Measurements from ENCODE around the gene ZNF586.
"Not testable (repeated sequence)": the region's sequence is repeated elsewhere in the genome, so short reads cannot be mapped to it uniquely, and the experiment has no call there.

ZNF586 gene

GRCh38 chr19:57803594-57804325, 34.3 kb downstream of the ZNF586 start:
- Histone ChIP-seq H3K9me3 (ENCODE audit: severe bottlenecking) (no peaks in the 10 kb centered on the region), H3K4me3 (ENCODE audit: severe bottlenecking) (peak overlapping the region; percentile 36), H3K27me3 (ENCODE audit: insufficient read depth, poor library complexity, severe bottlenecking) (no peaks in the 10 kb centered on the region), H3K4me1 (ENCODE audit: insufficient read depth, poor library complexity, severe bottlenecking) (peaks cover 58% of the 10 kb centered on the region), H3K27ac (ENCODE audit: poor library complexity, severe bottlenecking) (peak overlapping the region; percentile 85), H3K36me3 (ENCODE audit: low read depth) (peaks cover 28% of the 10 kb centered on the region)
- ATAC-seq (ENCODE audit: low read depth): peak; percentile 58
- TF ChIP-seq CTCF (IDR thresholded peaks at IDR 0.05; ENCODE audit: poor library complexity, severe bottlenecking): no peak
- DNase-seq (ENCODE audit: low spot score): no peak

GRCh38 chr19:57807541-57807940, 38.1 kb downstream of the ZNF586 start:
- TF ChIP-seq CTCF (IDR thresholded peaks at IDR 0.05; ENCODE audit: poor library complexity, severe bottlenecking): no peak
- Histone ChIP-seq H3K4me3 (ENCODE audit: severe bottlenecking) (no peak overlapping the region), H3K36me3 (ENCODE audit: low read depth) (peaks cover 54% of the 10 kb centered on the region), H3K9me3 (ENCODE audit: severe bottlenecking) (no peaks in the 10 kb centered on the region), H3K27me3 (ENCODE audit: insufficient read depth, poor library complexity, severe bottlenecking) (no peaks in the 10 kb centered on the region), H3K27ac (ENCODE audit: poor library complexity, severe bottlenecking) (no peak overlapping the region), H3K4me1 (ENCODE audit: insufficient read depth, poor library complexity, severe bottlenecking) (peaks cover 20% of the 10 kb centered on the region)
- ATAC-seq (ENCODE audit: low read depth) (no peak), DNase-seq (ENCODE audit: low spot score) (no peak)

- H3K36me3 ChIP-seq (ENCODE audit: low read depth): peaks cover 61% of the 10 kb centered on the region
- not testable (repeated sequence) for H3K4me1 ChIP-seq (ENCODE audit: insufficient read depth, poor library complexity, severe bottlenecking); H3K9me3 ChIP-seq (ENCODE audit: severe bottlenecking); H3K27me3 ChIP-seq (ENCODE audit: insufficient read depth, poor library complexity, severe bottlenecking); DNase-seq (ENCODE audit: low spot score); H3K27ac ChIP-seq (ENCODE audit: poor library complexity, severe bottlenecking); ATAC-seq (ENCODE audit: low read depth); H3K4me3 ChIP-seq (ENCODE audit: severe bottlenecking)
Observed at GRCh38 chr19:57810410-57811295, 41.2 kb downstream of the ZNF586 start.

- H3K36me3 ChIP-seq (ENCODE audit: low read depth): peaks cover 52% of the 10 kb centered on the region
- no peaks in the 10 kb centered on the region for H3K9me3 ChIP-seq (ENCODE audit: severe bottlenecking)
- DNase-seq (ENCODE audit: low spot score) (no peak), ATAC-seq (ENCODE audit: low read depth) (no peak)
- no peak overlapping the region for H3K4me3 ChIP-seq (ENCODE audit: severe bottlenecking)
- no peak overlapping the region for H3K27ac ChIP-seq (ENCODE audit: poor library complexity, severe bottlenecking)
- TF ChIP-seq CTCF (IDR thresholded peaks at IDR 0.05; ENCODE audit: poor library complexity, severe bottlenecking): no peak
- H3K27me3 ChIP-seq (ENCODE audit: insufficient read depth, poor library complexity, severe bottlenecking): no peaks in the 10 kb centered on the region
- H3K4me1 ChIP-seq (ENCODE audit: insufficient read depth, poor library complexity, severe bottlenecking): no peaks in the 10 kb centered on the region
Observed at GRCh38 chr19:57812226-57812625, 42.8 kb downstream of the ZNF586 start.

GRCh38 chr19:57812975-57813820, 43.7 kb downstream of the ZNF586 start:
- H3K4me3 ChIP-seq (ENCODE audit: severe bottlenecking): peak overlapping the region; percentile 73
- ATAC-seq (ENCODE audit: low read depth); H3K9me3 ChIP-seq (ENCODE audit: severe bottlenecking); DNase-seq (ENCODE audit: low spot score); H3K27me3 ChIP-seq (ENCODE audit: insufficient read depth, poor library complexity, severe bottlenecking); H3K4me1 ChIP-seq (ENCODE audit: insufficient read depth, poor library complexity, severe bottlenecking): not testable (repeated sequence)
- peak overlapping the region; percentile 23 for H3K27ac ChIP-seq (ENCODE audit: poor library complexity, severe bottlenecking)
- peaks cover 42% of the 10 kb centered on the region for H3K36me3 ChIP-seq (ENCODE audit: low read depth)

Data from RWPE2 (cell line).